HepG2 (cell line): ENCODE data around the gene CACNA1G. TPM values are rescaled to one million over a fixed set of nuclear protein-coding genes. Genes with fewer than 3 reads are reported as not detected.
A peak's percentile ranks its signal among the peaks of the same experiment; 100 is the strongest.

Experiments
- ATF7 ChIP-seq, 2 experiments: fragments of 450-650 bp in 1 of 2; sonication (generic) in 1 of 2; formaldehyde crosslinking in 1 of 2; IDR thresholded peaks; 2 replicates each; pipeline versions ENCODE4 v1.4.0 to v1.6.1; 2016 to 2020; ENCODE audit warnings: antibody characterized with exemption in 1 of 2, mild to moderate bottlenecking in 1 of 2, missing genetic modification reagents in 1 of 2
- BORCS8-MEF2B ChIP-seq: sonication (generic); formaldehyde crosslinking; IDR thresholded peaks from 2 replicates; pipeline ENCODE4 v1.8.0; 2022; ENCODE audit warnings: mild to moderate bottlenecking, missing genetic modification reagents
- CHD4 ChIP-seq: fragments of 200-600 bp; sonication (generic); IDR thresholded peaks from 2 replicates; pipeline ENCODE4 v1.7.0; 2017; ENCODE audit warnings: mild to moderate bottlenecking, low read length, borderline replicate concordance
- DMAP1 ChIP-seq: IDR thresholded peaks from 2 replicates; pipeline ENCODE4 v1.6.1; 2016
- GTF2F1 ChIP-seq: fragments of 150-350 bp; IDR thresholded peaks from 2 replicates; pipeline ENCODE4 v1.6.1; 2014; ENCODE audit warnings: low read length
- HDAC2 ChIP-seq: sonication (generic); formaldehyde crosslinking; IDR thresholded peaks from 2 replicates; pipeline ENCODE4 v1.4.0; 2020; ENCODE audit warnings: missing genetic modification reagents
- HNF4G ChIP-seq, 2 experiments: sonication (generic) in 1 of 2; formaldehyde crosslinking in 1 of 2; IDR thresholded peaks; 2 replicates each; pipeline versions ENCODE4 v1.4.0 to v1.6.1; 2011 to 2020; ENCODE audit warnings: borderline replicate concordance in 2 of 2, low read depth in 2 of 2, mild to moderate bottlenecking in 2 of 2, low read length in 1 of 2, missing genetic modification reagents in 1 of 2, moderate library complexity in 1 of 2
- HOXA3 ChIP-seq: sonication (generic); formaldehyde crosslinking; IDR thresholded peaks from 2 replicates; pipeline ENCODE4 v1.5.0; 2020; ENCODE audit warnings: missing genetic modification reagents
- MATR3 ChIP-seq: sonication (generic); formaldehyde crosslinking; IDR thresholded peaks from 2 replicates; pipeline ENCODE4 v1.4.0; 2020; ENCODE audit warnings: missing genetic modification reagents
- PITX1 ChIP-seq: sonication (generic); formaldehyde crosslinking; IDR thresholded peaks from 2 replicates; pipeline ENCODE4 v1.5.1; 2020; ENCODE audit warnings: mild to moderate bottlenecking, missing genetic modification reagents
- SKI ChIP-seq: fragments of 450-650 bp; IDR thresholded peaks from one replicate; pipeline ENCODE4 v1.6.1; 2018; ENCODE audit warnings: mild to moderate bottlenecking; ENCODE audit not compliant: partially characterized antibody
- SNAPC5 ChIP-seq: sonication (generic); formaldehyde crosslinking; IDR thresholded peaks from 2 replicates; pipeline ENCODE4 v1.8.1; 2023; ENCODE audit warnings: mild to moderate bottlenecking, missing genetic modification reagents, borderline replicate concordance
- SP5 ChIP-seq: IDR thresholded peaks from 2 replicates; pipeline ENCODE4 v1.6.1; 2016; ENCODE audit warnings: low read depth, borderline replicate concordance
- TGIF2 ChIP-seq: IDR thresholded peaks from 2 replicates; pipeline ENCODE4 v1.6.1; 2016; ENCODE audit warnings: control low read depth, missing compliant biosample characterization
- ZBTB42 ChIP-seq: sonication (generic); formaldehyde crosslinking; IDR thresholded peaks from 2 replicates; pipeline ENCODE4 v1.5.0; 2020; ENCODE audit warnings: mild to moderate bottlenecking, missing genetic modification reagents
- ZFP82 ChIP-seq: sonication (generic); formaldehyde crosslinking; IDR thresholded peaks from 2 replicates; pipeline ENCODE4 v1.5.1; 2020; ENCODE audit warnings: mild to moderate bottlenecking, missing genetic modification reagents, borderline replicate concordance
- ZNF10 ChIP-seq: sonication (generic); formaldehyde crosslinking; IDR thresholded peaks from 2 replicates; pipeline ENCODE4 v1.4.0; 2020; ENCODE audit warnings: mild to moderate bottlenecking, low read depth, missing genetic modification reagents, borderline replicate concordance
- ZNF205 ChIP-seq: IDR thresholded peaks from 2 replicates; pipeline ENCODE4 v1.6.1; 2018; ENCODE audit warnings: missing biosample characterization, missing genetic modification reagents
- ZNF263 ChIP-seq: sonication (generic); formaldehyde crosslinking; IDR thresholded peaks from 2 replicates; pipeline ENCODE4 v1.4.0; 2020; ENCODE audit warnings: missing genetic modification reagents
- ZNF326 ChIP-seq: sonication (generic); formaldehyde crosslinking; IDR thresholded peaks from 2 replicates; pipeline ENCODE4 v1.4.0; 2020; ENCODE audit warnings: missing genetic modification reagents, borderline replicate concordance
- ZNF350 ChIP-seq: sonication (generic); formaldehyde crosslinking; IDR thresholded peaks from 2 replicates; pipeline ENCODE4 v1.4.0; 2020; ENCODE audit warnings: mild to moderate bottlenecking, low read depth, missing genetic modification reagents, borderline replicate concordance
- ZNF484 ChIP-seq: sonication (generic); formaldehyde crosslinking; IDR thresholded peaks from 2 replicates; pipeline ENCODE4 v1.5.1; 2020; ENCODE audit warnings: mild to moderate bottlenecking, low read depth, missing genetic modification reagents, borderline replicate concordance
- ZNF614 ChIP-seq: IDR thresholded peaks from 2 replicates; pipeline ENCODE4 v1.6.1; 2018; ENCODE audit warnings: missing biosample characterization, missing genetic modification reagents, inconsistent platforms, borderline replicate concordance
- ZNF775 ChIP-seq: sonication (generic); formaldehyde crosslinking; IDR thresholded peaks from 2 replicates; pipeline ENCODE4 v1.4.0; 2020; ENCODE audit warnings: missing genetic modification reagents, mild to moderate bottlenecking, moderate library complexity, borderline replicate concordance
- ZNF782 ChIP-seq: sonication (generic); formaldehyde crosslinking; IDR thresholded peaks from 2 replicates; pipeline ENCODE4 v1.4.0; 2020; ENCODE audit warnings: missing genetic modification reagents, mild to moderate bottlenecking, borderline replicate concordance
- polyA plus RNA-seq, 8 experiments: library from polyadenylated mRNA; depleted of rRNA in 3 of 8; stranded (reverse) in 7 of 8; unstranded in 1 of 8; fragments of >200 nt; fragmentation: Illumina TruSeq in 4 of 8; extraction: Trizol in 4 of 8; gene quantifications; 2 replicates each; pipeline versions ENCODE4 v1.2.1 to v1.2.3, GENCODE V29; 2011 to 2016; ENCODE audit warnings: low read depth in 4 of 8, missing spikeins in 1 of 8, mixed read lengths in 1 of 8; ENCODE audit not compliant: insufficient read depth in 1 of 8
- total RNA-seq, 5 experiments: library from RNA; depleted of rRNA; stranded (reverse); fragments of >200 nt; fragmentation: Illumina TruSeq; extraction: Trizol; gene quantifications; 2 replicates each; pipeline ENCODE4 v1.2.3, GENCODE V29; 2016; ENCODE audit warnings: low read depth in 1 of 5
- TF ChIP-seq, protein P1 (sequence below): sonication (generic); formaldehyde crosslinking; IDR thresholded peaks from 2 replicates; pipeline ENCODE4 v1.8.1; 2023; ENCODE audit warnings: mild to moderate bottlenecking, missing genetic modification reagents
- TF ChIP-seq, protein P2 (sequence below): IDR thresholded peaks from 2 replicates; pipeline ENCODE4 v1.6.1; 2016
- TF ChIP-seq, protein P3 (sequence below): sonication (generic); formaldehyde crosslinking; IDR thresholded peaks from 2 replicates; pipeline ENCODE4 v1.5.0; 2020; ENCODE audit warnings: missing genetic modification reagents

The CACNA1G gene
- total and polyA plus RNA-seq, 2 of the 13 experiments (the other 11 are each of a cell fraction or from before 2014, with no cell fraction given) = 0.02 TPM; not detected in 1

DNA sequence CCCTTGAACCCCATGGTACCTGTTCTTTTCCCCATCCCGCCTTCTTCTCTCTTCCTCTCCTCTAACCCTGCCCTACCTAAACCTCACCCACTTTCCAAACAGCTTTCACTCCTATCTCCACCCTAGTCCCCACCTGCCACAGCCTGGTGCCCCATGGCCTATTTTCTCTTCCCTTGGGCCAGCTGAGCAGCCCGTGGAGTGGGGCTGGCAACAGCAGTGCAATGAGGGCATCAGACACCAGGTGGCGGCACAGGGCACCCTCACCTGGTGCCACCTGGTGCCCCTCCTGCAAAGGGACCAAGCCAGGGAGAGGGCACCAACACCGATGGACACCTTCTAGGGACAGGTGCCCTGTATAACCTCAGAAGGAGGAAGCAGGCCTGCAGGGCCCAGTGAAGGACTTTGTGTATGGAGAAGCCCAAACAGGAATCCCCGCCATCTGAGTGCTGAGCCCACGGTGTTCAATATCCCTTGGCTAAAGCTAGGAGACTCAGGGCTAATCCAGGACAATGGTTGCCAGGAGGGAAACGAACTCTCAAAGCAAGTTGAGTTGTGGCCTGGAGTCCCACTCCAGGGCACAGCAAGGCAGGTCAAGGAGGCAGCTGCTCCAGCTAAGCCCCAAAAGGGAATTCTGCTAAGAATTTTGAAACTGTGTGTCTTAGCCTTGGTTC is 70.1 kb downstream of the CACNA1G start (continued):
- TF ChIP-seq ZNF484 (CRISPR knock-in tag) (no peak), SP5 (peak; percentile 39; the same call in 1 of the 2 replicates), HNF4G (IDR thresholded peaks at IDR 0.05; ENCODE audit: borderline replicate concordance, low read depth, low read length) (no peak), HNF4G (CRISPR knock-in tag; IDR thresholded peaks at IDR 0.05; ENCODE audit: borderline replicate concordance, low read depth) (peak; percentile 34; the same call in 1 of the 2 replicates), DMAP1 (no peak), ZNF326 (CRISPR knock-in tag) (no peak), ZBTB42 (CRISPR knock-in tag) (no peak), ZNF205 (CRISPR knock-in tag) (no peak), ZNF614 (peak; percentile 71; the same call in 1 of the 2 replicates), CHD4 (no peak), ZNF782 (CRISPR knock-in tag) (peak; percentile 77; the same call in 1 of the 2 replicates), PITX1 (CRISPR knock-in tag) (peak; percentile 13; the same call in 1 of the 2 replicates), HDAC2 (CRISPR knock-in tag) (peak; percentile 65; the same call in 1 of the 2 replicates), ATF7 (IDR thresholded peaks at IDR 0.05) (no peak), ATF7 (CRISPR knock-in tag; IDR thresholded peaks at IDR 0.05) (no peak), HOXA3 (CRISPR knock-in tag) (no peak), GTF2F1 (no peak), BORCS8-MEF2B (CRISPR knock-in tag) (0 out of 2 replicates have a peak, but pooled peaks have one; percentile 48), SKI (no peak), MATR3 (no peak), ZNF263 (CRISPR knock-in tag) (no peak), ZNF775 (no peak), ZNF10 (CRISPR knock-in tag) (no peak), TGIF2 (0 out of 2 replicates have a peak, but pooled peaks have one; percentile 43), ZFP82 (CRISPR knock-in tag) (no peak), SNAPC5 (CRISPR knock-in tag) (no peak), ZNF350 (CRISPR knock-in tag) (0 out of 2 replicates have a peak, but pooled peaks have one; percentile 61)
- TF ChIP-seq, protein P1, sequence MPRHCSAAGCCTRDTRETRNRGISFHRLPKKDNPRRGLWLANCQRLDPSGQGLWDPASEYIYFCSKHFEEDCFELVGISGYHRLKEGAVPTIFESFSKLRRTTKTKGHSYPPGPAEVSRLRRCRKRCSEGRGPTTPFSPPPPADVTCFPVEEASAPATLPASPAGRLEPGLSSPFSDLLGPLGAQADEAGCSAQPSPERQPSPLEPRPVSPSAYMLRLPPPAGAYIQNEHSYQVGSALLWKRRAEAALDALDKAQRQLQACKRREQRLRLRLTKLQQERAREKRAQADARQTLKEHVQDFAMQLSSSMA = 0 out of 2 replicates have a peak, but pooled peaks have one; percentile 76
- TF ChIP-seq, protein P2, sequence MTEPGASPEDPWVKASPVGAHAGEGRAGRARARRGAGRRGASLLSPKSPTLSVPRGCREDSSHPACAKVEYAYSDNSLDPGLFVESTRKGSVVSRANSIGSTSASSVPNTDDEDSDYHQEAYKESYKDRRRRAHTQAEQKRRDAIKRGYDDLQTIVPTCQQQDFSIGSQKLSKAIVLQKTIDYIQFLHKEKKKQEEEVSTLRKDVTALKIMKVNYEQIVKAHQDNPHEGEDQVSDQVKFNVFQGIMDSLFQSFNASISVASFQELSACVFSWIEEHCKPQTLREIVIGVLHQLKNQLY (CRISPR knock-in tag) = 0 out of 2 replicates have a peak, but pooled peaks have one; percentile 11
- TF ChIP-seq, protein P3, sequence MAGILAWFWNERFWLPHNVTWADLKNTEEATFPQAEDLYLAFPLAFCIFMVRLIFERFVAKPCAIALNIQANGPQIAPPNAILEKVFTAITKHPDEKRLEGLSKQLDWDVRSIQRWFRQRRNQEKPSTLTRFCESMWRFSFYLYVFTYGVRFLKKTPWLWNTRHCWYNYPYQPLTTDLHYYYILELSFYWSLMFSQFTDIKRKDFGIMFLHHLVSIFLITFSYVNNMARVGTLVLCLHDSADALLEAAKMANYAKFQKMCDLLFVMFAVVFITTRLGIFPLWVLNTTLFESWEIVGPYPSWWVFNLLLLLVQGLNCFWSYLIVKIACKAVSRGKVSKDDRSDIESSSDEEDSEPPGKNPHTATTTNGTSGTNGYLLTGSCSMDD (CRISPR knock-in tag) = no peak
